CD14-positive monocyte (primary cell): ENCODE measurements around the gene CXCL16. TPM values are rescaled to one million over a fixed set of nuclear protein-coding genes. Genes with fewer than 3 reads are reported as not detected.

Experiments used
- DNase-seq, 3 donors: peaks; one replicate each; pipeline ENCODE4 v3.0.0-alpha.2; 2011 to 2022
- H2AFZ ChIP-seq: 2 replicates; pipeline ENCODE4 v1.6.0; 2012; ENCODE audit warnings: mild to moderate bottlenecking, low read depth, low read length, inconsistent platforms; ENCODE audit not compliant: insufficient read depth, poor library complexity, severe bottlenecking
- H3K27ac ChIP-seq, 2 donors: 1 replicate in 1 of 2; 2 replicates in 1 of 2; pipeline ENCODE4 v1.5.1; 2012 to 2013; ENCODE audit warnings: low read length in 2 of 2, control low read depth in 1 of 2, inconsistent platforms in 1 of 2, low read depth in 1 of 2, mild to moderate bottlenecking in 1 of 2
- H3K27me3 ChIP-seq, 2 donors: one replicate each; pipeline versions ENCODE4 v1.6.0 to v1.6.1; 2011 to 2013; ENCODE audit warnings: low read length in 2 of 2; ENCODE audit not compliant: control insufficient read depth in 2 of 2, insufficient read depth in 2 of 2
- H3K36me3 ChIP-seq, 2 donors: replicated peaks in 1 of 2; 1 replicate in 1 of 2; 2 replicates in 1 of 2; pipeline versions ENCODE4 v1.5.1 to v1.6.1; 2012 to 2013; ENCODE audit warnings: low read length in 2 of 2, control low read depth in 1 of 2, inconsistent platforms in 1 of 2, mild to moderate bottlenecking in 1 of 2; ENCODE audit not compliant: insufficient read depth in 2 of 2, control insufficient read depth in 1 of 2
- H3K4me1 ChIP-seq, 2 donors: 1 replicate in 1 of 2; 2 replicates in 1 of 2; pipeline versions ENCODE4 v1.5.1 to v1.6.1; 2012 to 2013; ENCODE audit warnings: low read length in 2 of 2, control low read depth in 1 of 2, inconsistent platforms in 1 of 2, mild to moderate bottlenecking in 1 of 2, moderate library complexity in 1 of 2; ENCODE audit not compliant: insufficient read depth in 2 of 2, control insufficient read depth in 1 of 2
- H3K4me2 ChIP-seq: replicated peaks from 2 replicates; pipeline ENCODE3; 2012; ENCODE audit warnings: low read length, moderate library complexity, mild to moderate bottlenecking; ENCODE audit not compliant: poor library complexity, severe bottlenecking; ENCODE audit errors: extremely low read depth
- H3K4me3 ChIP-seq, 3 experiments: fragments of 200-600 bp in 1 of 3; sonication (generic) in 1 of 3; replicated peaks in 1 of 3; 1 replicate in 2 of 3; 2 replicates in 1 of 3; pipeline ENCODE4 v1.5.1; 2011 to 2013; ENCODE audit warnings: low read length in 3 of 3, mild to moderate bottlenecking in 3 of 3, control low read depth in 2 of 3, low read depth in 2 of 3, inconsistent platforms in 1 of 3, moderate library complexity in 1 of 3
- H3K79me2 ChIP-seq: 2 replicates; pipeline ENCODE4 v1.6.0; 2012; ENCODE audit warnings: mild to moderate bottlenecking, control low read depth, inconsistent platforms, low read length, moderate library complexity; ENCODE audit not compliant: insufficient read depth
- H3K9ac ChIP-seq: 2 replicates; pipeline ENCODE4 v1.6.0; 2017; ENCODE audit warnings: low read length, mild to moderate bottlenecking; ENCODE audit not compliant: insufficient read depth, poor library complexity, severe bottlenecking
- H3K9me3 ChIP-seq, 2 donors: replicated peaks in 1 of 2; 1 replicate in 1 of 2; 2 replicates in 1 of 2; pipeline versions ENCODE4 v1.5.1 to v1.6.1; 2012 to 2013; ENCODE audit warnings: low read length in 2 of 2, control low read depth in 1 of 2; ENCODE audit not compliant: control insufficient read depth in 1 of 2, insufficient read depth in 1 of 2
- H4K20me1 ChIP-seq: 2 replicates; pipeline ENCODE4 v1.6.0; 2012; ENCODE audit warnings: mild to moderate bottlenecking, low read length, control low read depth, moderate library complexity; ENCODE audit not compliant: insufficient read depth
- H3K27ac Mint-ChIP-seq, 7 donors: one replicate each; pipeline ENCODE4 v1.8.0; 2020; ENCODE audit warnings: mild to moderate bottlenecking in 7 of 7, mixed read lengths in 7 of 7, moderate library complexity in 6 of 7, inconsistent platforms in 2 of 7
- H3K27me3 Mint-ChIP-seq, 3 donors: one replicate each; pipeline ENCODE4 v1.8.0; 2021 to 2022; ENCODE audit warnings: low read depth in 3 of 3, mild to moderate bottlenecking in 3 of 3, mixed read lengths in 3 of 3, moderate library complexity in 3 of 3, inconsistent platforms in 1 of 3
- H3K36me3 Mint-ChIP-seq, 2 donors: one replicate each; pipeline ENCODE4 v1.8.0; 2020; ENCODE audit warnings: mixed read lengths in 2 of 2, inconsistent platforms in 1 of 2, mild to moderate bottlenecking in 1 of 2
- H3K4me1 Mint-ChIP-seq: one replicate; pipeline ENCODE4 v1.8.0; 2020; ENCODE audit warnings: mild to moderate bottlenecking, mixed read lengths
- H3K4me3 Mint-ChIP-seq, 2 donors: one replicate each; pipeline ENCODE4 v1.8.0; 2020; ENCODE audit warnings: mild to moderate bottlenecking in 2 of 2, mixed read lengths in 2 of 2, moderate library complexity in 1 of 2
- H3K9me3 Mint-ChIP-seq, 7 donors: one replicate each; pipeline ENCODE4 v1.8.0; 2020 to 2022; ENCODE audit warnings: mixed read lengths in 7 of 7, mild to moderate bottlenecking in 6 of 7, moderate library complexity in 6 of 7, inconsistent platforms in 2 of 7
- WGBS: methylation state at CpG from one replicate; pipeline ENCODE4 v1.1.5; 2013; ENCODE audit warnings: missing lambda C conversion rate; ENCODE audit not compliant: insufficient coverage; 5-methylcytosine and 5-hydroxymethylcytosine counted together
- intact Hi-C, 2 donors: fragments of 100-400 bp; cut with micrococcal nuclease; formaldehyde crosslinking; loops; one replicate each; pipeline versions ENCODE4 v1.15.0 to v1.15.1; 2023
- polyA plus RNA-seq, 3 donors: library from polyadenylated mRNA; depleted of rRNA in 1 of 3; unstranded in 2 of 3; stranded (reverse) in 1 of 3; fragments of 300-500 nt in 2 of 3; fragments of >200 nt in 1 of 3; fragmentation: Illumina TruSeq in 2 of 3; gene quantifications; 1 replicate in 2 of 3; 2 replicates in 1 of 3; pipeline ENCODE4 v1.2.3, GENCODE V29; 2012 to 2021
- TF ChIP-seq, protein P1 (sequence below): fragments of 200-600 bp; IDR thresholded peaks from one replicate; pipeline ENCODE4 v1.8.0; 2022; ENCODE audit warnings: antibody characterized with exemption, mild to moderate bottlenecking

Gene CXCL16
- polyA plus RNA-seq, 3 donors, result 68.1 to 204 (median 103) TPM

DNA sequence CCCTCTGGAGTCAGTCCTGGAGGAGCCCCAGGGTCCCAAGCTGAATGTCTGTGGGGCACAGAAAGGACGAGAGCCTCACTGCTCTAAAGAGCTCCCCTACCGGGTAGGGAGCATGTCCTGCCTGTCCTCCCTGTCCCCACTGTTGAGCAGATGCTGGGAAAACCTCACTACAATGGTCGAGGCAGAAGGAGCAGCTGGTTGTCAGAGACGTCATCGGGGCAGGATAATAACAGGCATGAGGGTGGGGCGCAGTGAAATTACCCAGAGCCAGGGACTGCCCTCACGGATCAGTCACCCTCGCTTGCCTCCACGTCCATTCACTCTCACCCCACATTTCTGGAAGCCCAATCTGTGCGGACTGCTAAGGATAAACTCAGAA lies 32.5 kb upstream of the CXCL16 start:
- Histone ChIP-seq H4K20me1 (no peaks in the 10 kb centered on the region), H3K36me3 (no peaks in the 10 kb centered on the region), H3K4me2 (no peak overlapping the region), H3K9ac (no peak overlapping the region), H2AFZ (no peak overlapping the region), H3K4me1 (peaks cover 40 to 47% of the 10 kb centered on the region in 2 donors), H3K79me2 (no peaks in the 10 kb centered on the region), H3K9me3 (no peaks in the 10 kb centered on the region), H3K27me3 (no peaks in the 10 kb centered on the region), H3K4me3 (no peak overlapping the region), H3K27ac (no peak overlapping the region)
- WGBS, result 85% methylated on average over 6 of the region's 10 CpGs
- Mint-ChIP-seq H3K9me3 (peaks cover 0 to 4% (median 0%) of the 10 kb centered on the region in 7 donors), H3K4me3 (peak overlapping the region in 1 of 2 donors; percentile 42), H3K4me1 (peaks cover 40% of the 10 kb centered on the region), H3K27ac (peak overlapping the region in 3 of 7 donors; percentile 16 to 76 (median 58)), H3K27me3 (peaks cover 4 to 31% (median 28%) of the 10 kb centered on the region in 3 donors), H3K36me3 (peaks cover 0 to 6% of the 10 kb centered on the region in 2 donors)
- no peak for DNase-seq
- TF ChIP-seq, protein P1, sequence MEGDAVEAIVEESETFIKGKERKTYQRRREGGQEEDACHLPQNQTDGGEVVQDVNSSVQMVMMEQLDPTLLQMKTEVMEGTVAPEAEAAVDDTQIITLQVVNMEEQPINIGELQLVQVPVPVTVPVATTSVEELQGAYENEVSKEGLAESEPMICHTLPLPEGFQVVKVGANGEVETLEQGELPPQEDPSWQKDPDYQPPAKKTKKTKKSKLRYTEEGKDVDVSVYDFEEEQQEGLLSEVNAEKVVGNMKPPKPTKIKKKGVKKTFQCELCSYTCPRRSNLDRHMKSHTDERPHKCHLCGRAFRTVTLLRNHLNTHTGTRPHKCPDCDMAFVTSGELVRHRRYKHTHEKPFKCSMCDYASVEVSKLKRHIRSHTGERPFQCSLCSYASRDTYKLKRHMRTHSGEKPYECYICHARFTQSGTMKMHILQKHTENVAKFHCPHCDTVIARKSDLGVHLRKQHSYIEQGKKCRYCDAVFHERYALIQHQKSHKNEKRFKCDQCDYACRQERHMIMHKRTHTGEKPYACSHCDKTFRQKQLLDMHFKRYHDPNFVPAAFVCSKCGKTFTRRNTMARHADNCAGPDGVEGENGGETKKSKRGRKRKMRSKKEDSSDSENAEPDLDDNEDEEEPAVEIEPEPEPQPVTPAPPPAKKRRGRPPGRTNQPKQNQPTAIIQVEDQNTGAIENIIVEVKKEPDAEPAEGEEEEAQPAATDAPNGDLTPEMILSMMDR, result no peak
- intact Hi-C loops, result no loop called here

DNA sequence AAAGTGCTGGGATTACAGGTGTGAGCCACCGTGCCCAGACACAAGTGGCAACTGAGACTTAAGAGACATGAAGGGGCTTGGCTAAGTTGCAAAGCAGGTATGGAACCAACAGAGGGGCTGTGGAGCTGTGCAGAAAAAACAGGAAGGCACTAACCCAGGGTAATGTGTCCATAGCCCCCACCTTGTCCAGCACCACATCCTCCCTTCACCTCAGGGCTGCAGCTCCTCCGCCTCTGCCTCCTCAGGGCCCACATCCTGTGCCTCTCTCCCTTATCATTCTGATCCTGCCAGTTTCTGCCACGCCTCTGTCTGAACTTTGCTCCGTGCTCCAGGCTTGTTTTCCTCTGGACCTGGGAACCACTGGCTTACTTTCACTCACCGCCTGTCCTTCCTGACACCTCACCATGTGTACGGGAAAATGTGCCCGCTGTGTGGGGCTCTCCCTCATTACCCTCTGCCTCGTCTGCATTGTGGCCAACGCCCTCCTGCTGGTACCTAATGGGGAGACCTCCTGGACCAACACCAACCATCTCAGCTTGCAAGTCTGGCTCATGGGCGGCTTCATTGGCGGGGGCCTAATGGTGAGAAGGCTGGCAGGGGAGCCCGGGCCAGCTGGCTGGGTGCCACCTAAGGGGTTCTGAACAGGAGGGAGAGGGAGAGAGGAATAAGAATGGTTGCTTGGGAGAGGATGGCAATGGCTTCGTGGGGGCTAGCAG lies 31.9 kb upstream of the CXCL16 start, which contains the start of gene TM4SF5:
Gene TM4SF5, plus strand, starts transcription at position 368 of the 716 bp plus-strand sequence. Its CDS starts 37 bp downstream, at position 405.
- Mint-ChIP-seq H3K9me3 (peaks cover 0 to 4% (median 0%) of the 10 kb centered on the region in 7 donors), H3K4me1 (peaks cover 45% of the 10 kb centered on the region), H3K27ac (peak within 1 kb of the TSS; percentile 86 to 97 (median 94)), H3K27me3 (peaks cover 4 to 31% (median 25%) of the 10 kb centered on the region in 3 donors), H3K4me3 (peak within 1 kb of the TSS in 1 of 2 donors; percentile 42), H3K36me3 (peaks cover 0 to 6% of the 10 kb centered on the region in 2 donors)
- 85% methylated on average over 10 of the region's 13 CpGs for WGBS
- no peak within 1 kb of the TSS for H3K9ac ChIP-seq
- no peak for DNase-seq
- peak within 1 kb of the TSS; percentile 62 for H2AFZ ChIP-seq
- no peak within 1 kb of the TSS for H3K4me3 ChIP-seq
- H4K20me1 ChIP-seq, result no peaks in the 10 kb centered on the region
- TF ChIP-seq, protein P1, result no peak
- H3K79me2 ChIP-seq, result no peaks in the 10 kb centered on the region
- intact Hi-C loops, result loop anchor here in 1 of 2 donors (2.0 kb wide), 1 partner anchor 15 kb away; the partner anchor contains the start of gene VMO1
- H3K36me3 ChIP-seq, result no peaks in the 10 kb centered on the region
- H3K4me2 ChIP-seq, result peak within 1 kb of the TSS; percentile 4
- H3K4me1 ChIP-seq, result peaks cover 46 to 52% of the 10 kb centered on the region in 2 donors
- no peaks in the 10 kb centered on the region for H3K9me3 ChIP-seq
- H3K27me3 ChIP-seq, result no peaks in the 10 kb centered on the region
- H3K27ac ChIP-seq, result peak within 1 kb of the TSS; percentile 51 to 98
